ENCODE measurements around the gene SENP1. TPM values are rescaled to one million over a fixed set of nuclear protein-coding genes. Genes with fewer than 3 reads are reported as not detected.
A peak's percentile ranks its signal among the peaks of the same experiment; 100 is the strongest.
"Not testable (repeated sequence)": the region's sequence is repeated elsewhere in the genome, so short reads cannot be mapped to it uniquely, and the experiment has no call there.

SENP1 gene
- 10 to 100 TPM in 1 of 2 donors, 1 to 10 TPM in 1; 7.2 to 10.7 TPM for total RNA-seq
- long read RNA-seq, full-length matches to known transcripts: 1 of 5 reads
- long read RNA-seq, partial matches to known transcripts: 1 of 5 reads
- long read RNA-seq, other reads (novel, unspliced or antisense): 3 of 5 reads

- ATAC-seq: peak; percentile 97 to 98
- peak; percentile 92 for DNase-seq
- intact Hi-C loops (cut with DNase I): loop anchor here in 1 of 2 donors (5.0 kb wide), 1 partner anchor 51 kb away; the partner anchor contains the start of gene ASB8
Measured at GRCh38 chr12:48105867-48106680, at the start of gene SENP1. Gene SENP1, minus strand, starts transcription at chr12:48106079. Its CDS starts 4,607 bp downstream, at chr12:48101472.

GRCh38 chr12:48151103-48151771 is 45.4 kb upstream of the SENP1 start:
- no peak for ATAC-seq
- intact Hi-C loops (cut with DNase I): no loop called here

DNA sequence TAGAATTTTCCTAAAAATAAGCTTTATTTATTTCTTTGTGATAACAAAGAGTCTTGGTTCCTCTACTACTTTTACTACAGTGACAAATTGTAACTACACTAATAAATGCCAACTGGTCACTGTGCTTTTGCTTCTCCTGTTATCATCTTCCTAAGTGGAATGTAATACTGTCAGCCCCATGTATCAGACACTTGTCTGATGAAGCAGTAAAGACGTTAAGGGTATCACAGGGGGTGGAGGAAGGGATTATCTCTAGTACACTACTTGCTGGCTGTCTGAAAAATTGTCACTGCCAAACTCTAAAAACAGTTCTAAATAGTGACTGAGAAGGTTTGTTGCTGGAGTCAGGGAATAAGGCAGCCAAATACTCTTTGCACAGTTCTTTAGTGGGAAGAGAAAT is 40.1 kb upstream of the SENP1 start:
- intact Hi-C loops (cut with DNase I): no loop called here
- ATAC-seq (peak; percentile 88 to 93), DNase-seq (no peak)

More at GRCh38 chr12:48151103-48151771, 45.4 kb upstream of the SENP1 start:
- no peak for DNase-seq

GRCh38 chr12:48143898-48144297 is 38.0 kb upstream of the SENP1 start:
- DNase-seq: no peak
- ATAC-seq: no peak
- intact Hi-C loops (cut with DNase I): no loop called here

GRCh38 chr12:48142818-48143674 is 37.2 kb upstream of the SENP1 start:
- DNase-seq: no peak
- intact Hi-C loops (cut with DNase I): no loop called here
- ATAC-seq: no peak

GRCh38 chr12:48135027-48135426 is 29.1 kb upstream of the SENP1 start:
- intact Hi-C loops (cut with DNase I): no loop called here
- ATAC-seq (no peak), DNase-seq (no peak)

GRCh38 chr12:48132826-48133225 is 26.9 kb upstream of the SENP1 start:
- intact Hi-C loops (cut with DNase I): no loop called here
- ATAC-seq (no peak), DNase-seq (no peak)

GRCh38 chr12:48131517-48131916 is 25.6 kb upstream of the SENP1 start:
- intact Hi-C loops (cut with DNase I): no loop called here
- no peak for ATAC-seq
- DNase-seq: no peak

GRCh38 chr12:48129376-48129775 is 23.5 kb upstream of the SENP1 start:
- intact Hi-C loops (cut with DNase I): no loop called here
- DNase-seq (no peak), ATAC-seq (no peak)

- DNase-seq (no peak), ATAC-seq (no peak)
- intact Hi-C loops (cut with DNase I): no loop called here
Measured at GRCh38 chr12:48128800-48129199, 22.9 kb upstream of the SENP1 start.

GRCh38 chr12:48126953-48127630 is 21.2 kb upstream of the SENP1 start:
- ATAC-seq (no peak), DNase-seq (no peak)
- intact Hi-C loops (cut with DNase I): no loop called here

DNA sequence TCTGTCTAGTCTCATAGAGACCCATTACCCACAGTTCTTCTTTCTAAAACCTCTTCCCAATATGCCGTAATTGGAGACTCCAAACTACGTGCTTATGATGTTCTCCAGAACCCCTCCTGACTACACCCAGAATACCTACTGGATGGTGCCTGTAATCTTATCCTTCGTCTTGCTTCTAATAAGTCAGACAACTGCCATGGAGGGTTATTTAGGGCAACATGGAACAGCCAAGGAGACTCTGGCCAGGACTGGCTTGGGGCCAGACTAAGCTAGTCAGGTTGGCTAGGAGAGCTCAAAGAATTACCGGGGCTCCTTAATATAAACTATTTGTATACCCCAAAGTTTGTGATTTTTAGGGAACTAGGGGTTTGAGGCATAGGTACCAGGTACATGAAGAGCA is 20.1 kb upstream of the SENP1 start:
- DNase-seq (peak; percentile 56), ATAC-seq (peak; percentile 93)
- intact Hi-C loops (cut with DNase I): no loop called here

- ATAC-seq; intact Hi-C loops (cut with DNase I); DNase-seq: not testable (repeated sequence)
Measured at GRCh38 chr12:48125542-48125941, 19.7 kb upstream of the SENP1 start.

GRCh38 chr12:48123169-48123568 is 17.3 kb upstream of the SENP1 start:
- intact Hi-C loops (cut with DNase I): loop anchor here in 1 of 2 donors (5.0 kb wide), 1 partner anchor 34 kb away; the partner anchor contains the start of gene ASB8
- no peak for ATAC-seq
- no peak for DNase-seq

- DNase-seq (no peak), ATAC-seq (no peak)
- intact Hi-C loops (cut with DNase I): loop anchor here in 1 of 2 donors (5.0 kb wide), 1 partner anchor 35 kb away; the partner anchor contains the start of gene ASB8
Measured at GRCh38 chr12:48122065-48122834, 16.4 kb upstream of the SENP1 start.

DNA sequence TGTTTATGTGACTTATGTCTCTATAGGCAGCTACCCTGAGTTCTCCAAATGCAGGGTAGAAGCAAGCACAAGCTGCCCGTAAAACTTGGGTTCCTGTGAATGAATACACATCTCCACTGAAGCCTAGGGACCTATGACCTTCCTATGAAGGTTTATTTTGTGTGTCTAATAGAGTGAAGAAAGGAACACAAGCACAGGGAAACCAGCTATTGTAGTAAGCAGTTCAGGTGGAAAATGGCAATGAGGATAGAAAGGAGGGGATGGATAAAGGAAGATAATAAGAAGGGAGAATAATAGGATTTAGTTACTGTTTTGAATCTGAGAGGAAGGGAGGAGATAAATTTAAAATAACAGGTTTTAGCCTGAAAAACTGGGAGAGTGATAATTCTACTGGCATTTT is 15.6 kb upstream of the SENP1 start:
- ATAC-seq: no peak
- DNase-seq: no peak
- intact Hi-C loops (cut with DNase I): loop anchor here in 1 of 2 donors (5.0 kb wide), 1 partner anchor 36 kb away; the partner anchor contains the start of gene ASB8

GRCh38 chr12:48119834-48120195 is 13.9 kb upstream of the SENP1 start:
- peak; percentile 8 to 27 for ATAC-seq
- intact Hi-C loops (cut with DNase I): loop anchor here in 1 of 2 donors (5.0 kb wide), 1 partner anchor 37 kb away; the partner anchor contains the start of gene ASB8
- DNase-seq: no peak

Measured in left cardiac atrium (tissue), 4 donors.